KBM-7 (cell line): ENCODE data around the gene MRPL39.
A peak's percentile ranks its signal among the peaks of the same experiment; 100 is the strongest.
"Not testable (repeated sequence)": the region's sequence is repeated elsewhere in the genome, so short reads cannot be mapped to it uniquely, and the experiment has no call there.

Source experiments
- DNase-seq: peaks from one replicate; pipeline ENCODE4 v3.0.0-alpha.2; 2015
- in situ Hi-C: fragments of 300-500 bp; cut with MboI; formaldehyde crosslinking; loops from 2 replicates; pipeline ENCODE4 v1.14.3; 2020; ENCODE audit warnings: low sequenced_read_pairs, low pct_unique_long_range_greater_than_20kb, mixed read lengths

MRPL39 gene

GRCh38 chr21:25607151-25608043 is at the start of gene MRPL39:
TSS of gene MRPL39 (minus strand) at chr21:25607481. CDS start at chr21:25607475, 6 bp downstream.
- in situ Hi-C loops, result no loop called here
- DNase-seq, result peak; percentile 89

- in situ Hi-C loops, result no loop called here
- DNase-seq, result no peak
These were observed 49.1 kb upstream of the MRPL39 start for GRCh38 chr21:25656412-25656811.

DNA sequence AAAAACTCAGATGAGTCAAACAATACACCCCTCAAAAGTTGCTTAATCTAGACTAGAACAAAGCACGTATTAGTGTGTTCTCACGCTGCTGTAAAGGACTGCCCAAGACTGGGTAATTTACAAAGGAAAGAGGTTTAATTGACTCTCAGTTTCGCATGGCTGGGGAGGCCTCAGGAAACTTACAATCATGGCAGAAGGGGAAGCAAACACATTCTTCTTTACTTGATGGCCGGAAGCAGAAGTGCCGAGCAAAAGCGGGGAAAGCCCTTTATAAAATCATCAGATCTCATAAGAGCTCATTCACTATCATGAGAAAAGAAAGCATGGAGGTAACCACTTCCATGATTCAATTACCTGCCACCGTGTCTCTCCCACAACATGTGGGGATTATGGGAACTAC is 41.9 kb upstream of the MRPL39 start:
- DNase-seq, result peak; percentile 62
- in situ Hi-C loops, result no loop called here

DNA sequence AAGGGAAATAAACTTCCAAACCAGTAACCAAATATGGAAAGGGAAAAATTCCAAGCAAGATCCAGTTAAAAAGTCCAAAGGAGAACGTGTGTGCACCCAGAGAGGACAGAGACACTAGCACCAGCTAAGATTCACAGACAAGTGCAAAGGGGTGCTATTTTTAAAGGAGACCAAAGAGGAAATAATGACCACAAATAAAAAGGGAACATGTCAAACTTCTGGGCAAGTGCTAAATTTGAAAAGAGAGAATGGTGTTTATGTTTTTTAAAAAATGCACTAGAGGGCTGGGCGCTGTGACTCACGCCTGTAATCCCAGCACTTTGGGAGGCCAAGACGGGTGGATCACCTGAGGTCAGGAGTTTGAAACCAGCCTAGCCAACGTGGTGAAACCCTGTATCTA is 40.4 kb upstream of the MRPL39 start:
- peak; percentile 56 for DNase-seq
- in situ Hi-C loops, result no loop called here

DNA sequence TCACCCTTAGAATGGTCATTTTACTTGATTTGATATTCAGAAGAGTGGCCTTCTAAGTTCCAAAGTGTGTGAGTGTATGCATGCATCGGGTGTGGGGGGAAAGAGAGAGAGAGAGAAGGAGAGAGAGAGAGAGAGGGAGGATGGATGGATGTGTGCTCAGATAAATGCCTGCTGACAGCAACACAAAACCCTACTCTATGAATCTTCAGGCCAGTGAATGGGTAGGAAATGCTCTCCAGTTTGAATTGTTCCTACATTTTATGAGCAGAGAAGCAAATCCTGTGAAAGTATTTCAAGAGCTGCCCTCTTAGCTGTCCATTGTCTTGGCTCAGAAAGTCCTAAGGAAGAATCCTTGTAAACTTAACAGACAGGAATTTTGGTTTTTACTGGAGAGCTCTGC is 39.2 kb upstream of the MRPL39 start:
- in situ Hi-C loops, result no loop called here

DNA sequence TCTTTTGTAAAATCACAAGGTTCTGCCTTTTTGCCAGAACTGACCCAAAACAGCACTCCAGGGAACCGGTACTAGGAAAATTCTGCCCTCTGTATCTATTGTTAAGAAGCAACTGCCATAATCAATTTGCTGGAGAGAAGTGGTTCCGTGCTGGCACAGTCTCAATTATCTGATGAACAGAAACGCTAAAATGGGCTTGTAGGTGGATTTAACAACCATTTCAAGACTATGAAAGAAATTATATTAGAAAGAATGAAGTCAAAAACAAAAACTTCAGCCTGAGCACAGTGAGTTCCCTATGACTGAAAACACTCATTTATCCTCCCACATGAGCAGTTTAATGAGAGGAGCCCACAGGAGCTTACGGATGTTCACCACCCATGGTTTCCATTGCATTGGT is 36.2 kb upstream of the MRPL39 start:
- in situ Hi-C loops, result no loop called here
- no peak for DNase-seq

More for the DNA sequence above, 39.2 kb upstream of the MRPL39 start:
- no peak for DNase-seq

GRCh38 chr21:25640943-25641292 is 33.6 kb upstream of the MRPL39 start:
- DNase-seq, result no peak

GRCh38 chr21:25640202-25640942 is 33.1 kb upstream of the MRPL39 start:
- DNase-seq, result no peak
- in situ Hi-C loops, result no loop called here

More at GRCh38 chr21:25640943-25641292, 33.6 kb upstream of the MRPL39 start:
- in situ Hi-C loops, result no loop called here

DNA sequence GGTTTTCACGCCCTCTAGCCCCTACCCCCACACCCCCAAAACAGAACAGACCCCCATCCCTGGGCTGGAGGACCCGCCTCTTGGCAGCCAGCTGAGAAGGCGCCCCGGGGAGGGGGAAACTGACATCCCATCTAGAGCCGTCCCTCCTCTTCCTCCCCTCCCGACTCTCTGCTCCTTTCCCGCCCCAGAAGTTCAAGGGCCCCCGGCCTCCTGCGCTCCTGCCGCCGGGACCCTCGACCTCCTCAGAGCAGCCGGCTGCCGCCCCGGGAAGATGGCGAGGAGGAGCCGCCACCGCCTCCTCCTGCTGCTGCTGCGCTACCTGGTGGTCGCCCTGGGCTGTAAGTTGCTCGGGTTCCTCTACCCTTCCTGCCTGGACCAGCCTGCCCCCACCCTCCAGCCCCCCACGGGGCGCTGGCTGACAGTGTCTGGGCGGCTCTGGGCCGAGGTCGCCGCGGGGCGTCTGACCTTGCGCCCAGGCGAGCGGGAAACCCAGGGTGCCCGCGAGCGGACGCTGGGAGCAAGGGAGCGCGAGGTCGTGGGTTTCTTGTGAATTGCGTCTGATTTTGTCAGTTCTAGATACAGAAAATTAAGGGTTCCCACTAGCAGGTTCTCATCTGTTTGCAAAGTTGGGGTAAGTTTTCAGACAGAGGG is 32.4 kb upstream of the MRPL39 start:
- in situ Hi-C loops, result no loop called here
- DNase-seq, result peak; percentile 42

DNA sequence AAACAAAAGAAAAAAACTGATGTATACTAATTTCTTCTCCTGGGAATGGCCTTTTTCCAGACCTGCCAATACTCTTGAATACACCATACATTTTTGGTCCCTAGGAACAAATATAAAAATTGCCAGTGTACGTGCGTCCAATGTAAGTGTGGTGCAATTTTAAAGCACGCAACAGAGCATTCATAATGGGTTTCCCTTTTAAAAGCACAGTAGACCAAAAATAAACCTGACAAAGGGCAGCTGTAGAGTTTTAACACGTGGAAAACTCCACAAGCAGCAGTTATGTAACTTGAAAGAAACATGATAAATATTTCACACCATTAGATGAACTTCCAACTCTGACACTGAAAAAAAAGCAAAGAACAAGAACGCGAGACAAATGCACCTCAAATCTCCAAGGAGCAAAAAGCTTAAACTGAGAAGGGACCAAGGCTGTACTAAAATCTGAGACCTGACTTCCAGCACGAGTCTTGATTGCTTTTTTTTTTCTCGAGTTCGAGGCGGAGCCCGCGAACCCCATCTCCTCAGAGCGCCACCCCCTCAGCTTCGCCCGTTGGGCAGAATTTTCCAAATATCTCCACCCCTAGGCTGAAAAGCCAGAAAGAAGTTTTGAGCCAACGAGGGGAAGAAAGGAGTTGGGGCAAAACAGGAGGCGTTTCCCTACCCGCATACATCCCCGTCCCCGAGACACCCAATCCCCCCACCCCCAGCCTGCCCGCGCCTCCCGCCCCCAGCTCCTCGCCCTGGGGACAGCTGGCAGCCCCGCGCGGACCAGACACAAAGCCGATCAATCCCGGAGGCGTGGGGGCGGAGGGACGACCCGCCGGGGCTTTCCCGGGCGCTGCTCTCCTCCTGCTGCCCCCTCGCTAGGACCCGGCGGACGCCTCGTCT is 31.6 kb upstream of the MRPL39 start, which contains the start of gene JAM2:
Gene JAM2 (plus strand): TSS at position 599 of the 891 bp plus-strand sequence. CDS start 564 bp downstream, outside the sequence.
- peak; percentile 44 for DNase-seq
- in situ Hi-C loops, result no loop called here

- peak; percentile 3 for DNase-seq
- in situ Hi-C loops, result no loop called here
These were observed 30.8 kb upstream of the MRPL39 start for GRCh38 chr21:25637851-25638659.

DNA sequence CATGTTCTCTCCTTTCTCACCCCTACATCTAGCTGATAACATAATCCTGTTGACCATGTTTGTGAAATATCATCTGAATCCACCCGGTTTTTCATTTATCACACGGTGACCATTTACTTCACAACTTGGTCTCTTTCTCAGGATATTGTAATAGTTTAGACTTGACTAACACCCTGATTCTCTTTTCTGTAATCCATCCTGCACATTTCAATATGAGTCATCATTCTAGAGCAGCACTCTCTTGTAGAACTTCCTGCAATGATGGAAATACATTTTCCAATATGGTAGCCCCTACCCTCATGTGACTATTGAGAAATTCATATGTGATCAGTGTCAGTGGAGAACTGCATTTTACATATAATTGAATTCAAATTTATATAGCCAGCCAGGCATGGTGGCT is 29.4 kb upstream of the MRPL39 start:
- in situ Hi-C loops, result no loop called here

GRCh38 chr21:25635310-25635709 is 28.0 kb upstream of the MRPL39 start:
- in situ Hi-C loops, result no loop called here
- no peak for DNase-seq

More for the DNA sequence above, 29.4 kb upstream of the MRPL39 start:
- DNase-seq, result no peak

GRCh38 chr21:25632296-25632695 is 25.0 kb upstream of the MRPL39 start:
- in situ Hi-C loops, result no loop called here
- no peak for DNase-seq

GRCh38 chr21:25626757-25627156 is 19.5 kb upstream of the MRPL39 start:
- no peak for DNase-seq
- in situ Hi-C loops, result no loop called here

DNA sequence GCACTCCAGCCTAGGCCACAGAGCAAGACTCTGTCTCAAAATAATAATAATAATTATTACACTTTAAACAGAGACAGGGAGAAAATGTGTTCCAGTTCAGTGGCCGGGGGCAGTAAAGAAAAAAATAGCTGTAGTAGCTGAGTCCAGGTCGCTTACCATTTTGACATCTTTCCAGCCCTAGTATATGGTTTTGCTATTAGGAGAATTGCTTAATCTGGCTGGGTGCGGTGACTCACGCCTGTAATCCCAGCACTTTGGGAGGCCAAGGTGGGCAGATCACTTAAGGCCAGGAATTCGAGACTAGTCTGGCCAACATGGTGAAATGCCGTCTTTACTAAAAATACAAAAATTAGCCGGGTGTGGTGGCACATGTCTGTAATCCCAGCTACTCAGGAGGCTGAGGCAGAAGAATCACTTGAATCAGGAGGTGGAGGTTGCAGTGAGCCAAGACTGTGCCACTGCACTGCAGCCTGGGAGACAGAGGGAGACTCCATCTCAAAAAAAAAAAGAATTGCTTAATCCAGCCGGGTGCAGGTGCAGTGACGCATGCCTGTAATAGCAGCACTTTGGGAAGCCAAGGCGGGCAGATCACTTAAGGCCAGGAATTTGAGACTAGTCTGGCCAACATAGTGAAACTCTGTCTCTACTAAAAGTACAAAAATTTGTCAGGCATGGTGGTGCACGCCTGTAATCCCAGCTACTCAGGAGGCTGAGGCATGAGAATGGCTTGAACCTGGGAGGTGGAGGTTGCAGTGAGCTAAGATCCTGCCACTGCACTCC is 18.7 kb upstream of the MRPL39 start:
- in situ Hi-C loops, DNase-seq: not testable (repeated sequence)

DNA sequence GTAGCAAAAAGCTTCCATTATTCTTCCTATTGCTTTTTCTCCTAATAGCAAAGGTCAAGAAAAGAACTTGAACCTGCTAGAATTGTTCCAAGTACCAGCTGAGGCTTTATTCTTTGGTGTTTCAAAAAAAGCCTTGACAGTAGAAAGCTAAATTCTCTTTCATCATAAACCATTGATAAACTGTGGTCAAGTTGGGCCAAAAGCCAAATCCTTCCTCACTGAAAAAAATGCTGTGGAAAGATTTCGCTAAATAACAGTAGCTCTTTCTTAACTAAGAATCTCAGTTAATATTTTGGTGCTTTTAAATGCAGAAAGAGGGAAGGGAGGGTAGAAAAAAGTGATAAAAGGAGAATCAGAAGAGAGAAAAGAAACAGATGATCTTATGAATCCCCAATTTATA is 17.8 kb upstream of the MRPL39 start:
- in situ Hi-C loops, result no loop called here

More for the DNA sequence above, 17.8 kb upstream of the MRPL39 start:
- no peak for DNase-seq
